GM12878 (cell line): Measurements from ENCODE around the gene CFHR1.

ENCODE experiments used
- ATF7 ChIP-seq: fragments of 450-650 bp; IDR thresholded peaks from 2 replicates; pipeline ENCODE4 v1.6.1; 2016; ENCODE audit warnings: low read depth, mild to moderate bottlenecking
- CBFB ChIP-seq: IDR thresholded peaks from 2 replicates; pipeline ENCODE4 v1.6.1; 2016; ENCODE audit warnings: antibody characterized with exemption, low read depth
- CTCF ChIP-seq, 3 experiments: IDR thresholded peaks in 2 of 3; conservative IDR thresholded peaks in 1 of 3; 2 replicates each; pipeline ENCODE4 v1.5.1; 2011; ENCODE audit warnings: low read depth in 3 of 3, low read length in 3 of 3, mild to moderate bottlenecking in 3 of 3, control low read depth in 2 of 3, moderate library complexity in 2 of 3, inconsistent platforms in 1 of 3, mixed read lengths in 1 of 3; ENCODE audit not compliant: control insufficient read depth in 2 of 3, insufficient read depth in 1 of 3; ENCODE audit errors: extremely low read depth in 1 of 3
- LARP7 ChIP-seq: fragments of 450-650 bp; IDR thresholded peaks from 2 replicates; pipeline ENCODE4 v1.6.1; 2017; ENCODE audit warnings: mild to moderate bottlenecking
- NR2C2 ChIP-seq: IDR thresholded peaks from 2 replicates; pipeline ENCODE4 v1.6.1; 2011; ENCODE audit warnings: borderline replicate concordance, low read depth; ENCODE audit not compliant: control insufficient read depth, insufficient read length
- NRF1 ChIP-seq: conservative IDR thresholded peaks from 2 replicates; pipeline ENCODE4 v1.6.1; 2011; ENCODE audit warnings: mild to moderate bottlenecking, low read depth, low read length, improper control_type of control experiment
- POLR2A ChIP-seq: IDR thresholded peaks from 2 replicates; pipeline ENCODE4 v1.6.1; 2011; ENCODE audit warnings: low read depth, mild to moderate bottlenecking, low read length
- RELA ChIP-seq: fragments of 450-650 bp; IDR thresholded peaks from 2 replicates; pipeline ENCODE4 v1.8.0; 2014; ENCODE audit warnings: borderline replicate concordance; ENCODE audit not compliant: partially characterized antibody
- SPI1 ChIP-seq: IDR thresholded peaks from 2 replicates; pipeline ENCODE4 v1.6.1; 2011; ENCODE audit warnings: low read depth, mild to moderate bottlenecking, low read length, moderate library complexity, borderline replicate concordance; ENCODE audit not compliant: insufficient read depth
- ZNF207 ChIP-seq: fragments of 450-650 bp; IDR thresholded peaks from 2 replicates; pipeline ENCODE4 v1.6.1; 2014; ENCODE audit warnings: antibody characterized with exemption, mild to moderate bottlenecking, borderline replicate concordance
- ZNF274 ChIP-seq: IDR thresholded peaks from one replicate; pipeline ENCODE4 v1.8.0; 2011; ENCODE audit not compliant: insufficient read length, insufficient read depth
- TF ChIP-seq, protein P1 (sequence below): IDR thresholded peaks from 2 replicates; pipeline ENCODE4 v1.6.1; 2011; ENCODE audit warnings: borderline replicate concordance, low read depth, mild to moderate bottlenecking, moderate library complexity, low read length; ENCODE audit not compliant: insufficient read depth, poor library complexity, severe bottlenecking
- TF ChIP-seq, protein P2 (sequence below): fragments of 450-650 bp; IDR thresholded peaks from 2 replicates; pipeline ENCODE4 v1.6.1; 2017; ENCODE audit warnings: antibody characterized with exemption, mild to moderate bottlenecking, moderate library complexity

DNA sequence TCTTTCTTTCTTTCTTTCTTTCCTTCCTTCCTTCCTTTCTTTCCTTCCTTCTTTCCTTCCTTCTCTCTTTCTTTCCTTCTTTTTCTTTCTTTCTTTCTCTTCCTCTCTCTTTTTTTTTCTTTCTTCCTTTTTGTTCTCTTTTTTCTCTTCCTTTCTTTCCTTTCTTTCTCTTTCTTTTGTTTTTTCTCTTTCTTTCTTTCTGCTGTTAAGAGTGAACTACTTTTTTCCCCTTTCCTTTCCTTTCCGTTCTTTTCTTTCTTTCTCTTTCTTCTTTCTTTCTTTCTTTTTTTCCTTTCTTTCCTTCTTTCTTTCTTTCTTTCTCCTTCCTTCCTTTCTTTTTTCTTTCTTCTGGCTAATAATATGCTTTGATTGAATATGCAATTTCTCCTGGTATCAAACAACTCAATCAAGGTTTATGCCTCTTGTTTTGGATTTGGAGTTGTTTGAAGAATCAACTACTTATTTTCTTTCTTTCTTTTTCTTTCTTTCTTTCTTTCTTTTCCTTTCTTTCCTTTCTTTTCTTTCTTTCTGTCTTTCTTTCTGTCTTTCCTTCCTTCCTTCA lies 40.9 kb downstream of the CFHR1 start:
- TF ChIP-seq POLR2A (no peak), CTCF (IDR thresholded peaks at IDR 0.05 in 2 of 3, conservative IDR thresholded peaks at IDR 0.05 in 1 of 3; ENCODE audit: control insufficient read depth in 2 of 3, extremely low read depth in 1 of 3, insufficient read depth in 1 of 3, low read depth in 3 of 3, low read length in 3 of 3) (no peak), ZNF274 (no peak), ATF7 (no peak), LARP7 (no peak), RELA (no peak), CBFB (no peak), NR2C2 (no peak), SPI1 (no peak), NRF1 (no peak), ZNF207 (no peak)
- TF ChIP-seq, protein P1, sequence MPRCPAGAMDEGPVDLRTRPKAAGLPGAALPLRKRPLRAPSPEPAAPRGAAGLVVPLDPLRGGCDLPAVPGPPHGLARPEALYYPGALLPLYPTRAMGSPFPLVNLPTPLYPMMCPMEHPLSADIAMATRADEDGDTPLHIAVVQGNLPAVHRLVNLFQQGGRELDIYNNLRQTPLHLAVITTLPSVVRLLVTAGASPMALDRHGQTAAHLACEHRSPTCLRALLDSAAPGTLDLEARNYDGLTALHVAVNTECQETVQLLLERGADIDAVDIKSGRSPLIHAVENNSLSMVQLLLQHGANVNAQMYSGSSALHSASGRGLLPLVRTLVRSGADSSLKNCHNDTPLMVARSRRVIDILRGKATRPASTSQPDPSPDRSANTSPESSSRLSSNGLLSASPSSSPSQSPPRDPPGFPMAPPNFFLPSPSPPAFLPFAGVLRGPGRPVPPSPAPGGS = no peak
- TF ChIP-seq, protein P2, sequence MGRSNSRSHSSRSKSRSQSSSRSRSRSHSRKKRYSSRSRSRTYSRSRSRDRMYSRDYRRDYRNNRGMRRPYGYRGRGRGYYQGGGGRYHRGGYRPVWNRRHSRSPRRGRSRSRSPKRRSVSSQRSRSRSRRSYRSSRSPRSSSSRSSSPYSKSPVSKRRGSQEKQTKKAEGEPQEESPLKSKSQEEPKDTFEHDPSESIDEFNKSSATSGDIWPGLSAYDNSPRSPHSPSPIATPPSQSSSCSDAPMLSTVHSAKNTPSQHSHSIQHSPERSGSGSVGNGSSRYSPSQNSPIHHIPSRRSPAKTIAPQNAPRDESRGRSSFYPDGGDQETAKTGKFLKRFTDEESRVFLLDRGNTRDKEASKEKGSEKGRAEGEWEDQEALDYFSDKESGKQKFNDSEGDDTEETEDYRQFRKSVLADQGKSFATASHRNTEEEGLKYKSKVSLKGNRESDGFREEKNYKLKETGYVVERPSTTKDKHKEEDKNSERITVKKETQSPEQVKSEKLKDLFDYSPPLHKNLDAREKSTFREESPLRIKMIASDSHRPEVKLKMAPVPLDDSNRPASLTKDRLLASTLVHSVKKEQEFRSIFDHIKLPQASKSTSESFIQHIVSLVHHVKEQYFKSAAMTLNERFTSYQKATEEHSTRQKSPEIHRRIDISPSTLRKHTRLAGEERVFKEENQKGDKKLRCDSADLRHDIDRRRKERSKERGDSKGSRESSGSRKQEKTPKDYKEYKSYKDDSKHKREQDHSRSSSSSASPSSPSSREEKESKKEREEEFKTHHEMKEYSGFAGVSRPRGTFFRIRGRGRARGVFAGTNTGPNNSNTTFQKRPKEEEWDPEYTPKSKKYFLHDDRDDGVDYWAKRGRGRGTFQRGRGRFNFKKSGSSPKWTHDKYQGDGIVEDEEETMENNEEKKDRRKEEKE = no peak
